ENCODE measurements around the gene TBC1D22A. TPM values are rescaled to one million over a fixed set of nuclear protein-coding genes. Genes with fewer than 3 reads are reported as not detected.

The TBC1D22A gene
- total and polyA plus RNA-seq, 4 experiments from 2014 or later, result 20.6 to 49.2 (median 36.7) TPM

Other genes with a start within 250 kb of the TBC1D22A start
- 1 to 10 TPM in 1 of 2 experiments, under 1 TPM in 1; 0.94 to 1.1 TPM for gene CELSR1, start 225.0 kb upstream of the TBC1D22A start, total RNA-seq
- gene CELSR1, start 225.0 kb upstream of the TBC1D22A start, polyA plus RNA-seq, result under 1 TPM; 0.47 to 0.67 TPM
- 10 to 100 TPM; 16.1 to 19.6 TPM for gene GRAMD4, start 142.3 kb upstream of the TBC1D22A start, total RNA-seq
- gene GRAMD4, start 142.3 kb upstream of the TBC1D22A start, polyA plus RNA-seq, result 1 to 10 TPM in 1 of 2 donors, under 1 TPM in 1; 0.73 to 7.2 TPM
- gene CERK, start 24.4 kb upstream of the TBC1D22A start, total RNA-seq, result 100 to 1,000 TPM; 161 to 164 TPM
- gene CERK, start 24.4 kb upstream of the TBC1D22A start, polyA plus RNA-seq, result 100 to 1,000 TPM in 1 of 2 donors, 10 to 100 TPM in 1; 91.2 to 111 TPM

All from CD4-positive, alpha-beta memory T cell (primary cell).